Renal cortex interstitium (tissue), 11 donors: ENCODE measurements around the gene ALDH1A3. TPM values are rescaled to one million over a fixed set of nuclear protein-coding genes. Genes with fewer than 3 reads are reported as not detected.

Experiments
- DNase-seq, 11 donors: peaks; one replicate each; pipeline ENCODE4 v3.0.0-alpha.2; 2013; ENCODE audit warnings: low read depth in 9 of 11, low spot score in 4 of 11; ENCODE audit errors: extremely low read depth in 1 of 11
- polyA plus RNA-seq, 3 donors: library from polyadenylated mRNA; unstranded; fragments of 120-200 nt; gene quantifications; one replicate each; pipeline ENCODE4 v1.2.1, GENCODE V29; 2013; ENCODE audit not compliant: insufficient read length in 3 of 3

Gene ALDH1A3
- polyA plus RNA-seq, 3 donors: 5.2 to 7.1 (median 5.9) TPM

GRCh38 chr15:100918034-100918689, 38.5 kb downstream of the ALDH1A3 start:
- DNase-seq: peak in 1 of 11 donors; percentile 62

- DNase-seq: no peak
These were observed 39.3 kb downstream of the ALDH1A3 start, which contains the start of gene LRRK1 for GRCh38 chr15:100918690-100919480. Gene LRRK1, plus strand, starts transcription at chr15:100919357. Its CDS starts 5,276 bp downstream, at chr15:100924633.

GRCh38 chr15:100919481-100920405, 40.1 kb downstream of the ALDH1A3 start:
- DNase-seq: no peak

- no peak for DNase-seq
These were observed 41.0 kb downstream of the ALDH1A3 start for GRCh38 chr15:100920516-100921135.

GRCh38 chr15:100922192-100923040, 42.8 kb downstream of the ALDH1A3 start:
- DNase-seq: no peak

GRCh38 chr15:100923076-100923475, 43.4 kb downstream of the ALDH1A3 start:
- DNase-seq: no peak

GRCh38 chr15:100923902-100924301, 44.3 kb downstream of the ALDH1A3 start:
- DNase-seq: no peak

GRCh38 chr15:100924436-100924835, 44.8 kb downstream of the ALDH1A3 start:
- no peak for DNase-seq

GRCh38 chr15:100925480-100925879, 45.8 kb downstream of the ALDH1A3 start:
- no peak for DNase-seq

GRCh38 chr15:100926258-100926657, 46.6 kb downstream of the ALDH1A3 start:
- DNase-seq: no peak

- no peak for DNase-seq
These were observed 47.5 kb downstream of the ALDH1A3 start for GRCh38 chr15:100926971-100927756.

GRCh38 chr15:100928632-100929280, 49.1 kb downstream of the ALDH1A3 start:
- DNase-seq: no peak

GRCh38 chr15:100929641-100930042, 50.0 kb downstream of the ALDH1A3 start:
- no peak for DNase-seq

- no peak for DNase-seq
These were observed 50.7 kb downstream of the ALDH1A3 start for GRCh38 chr15:100930306-100930848.

- no peak for DNase-seq
These were observed 51.7 kb downstream of the ALDH1A3 start for GRCh38 chr15:100931143-100931890.
